Superior temporal gyrus (tissue), 1 donor: ENCODE data around the gene CLEC2A.

Experiments
- DNase-seq: peaks from one replicate; pipeline ENCODE4 v3.0.0-alpha.2; 2016; ENCODE audit errors: extremely low spot score

The CLEC2A gene

GRCh38 chr12:9933958-9934357, 1.8 kb upstream of the CLEC2A start:
- DNase-seq: no peak

- DNase-seq: no peak
These were observed 925 bp downstream of the CLEC2A start for GRCh38 chr12:9931245-9931644.

GRCh38 chr12:9928607-9929006, 3.6 kb downstream of the CLEC2A start:
- no peak for DNase-seq

DNA sequence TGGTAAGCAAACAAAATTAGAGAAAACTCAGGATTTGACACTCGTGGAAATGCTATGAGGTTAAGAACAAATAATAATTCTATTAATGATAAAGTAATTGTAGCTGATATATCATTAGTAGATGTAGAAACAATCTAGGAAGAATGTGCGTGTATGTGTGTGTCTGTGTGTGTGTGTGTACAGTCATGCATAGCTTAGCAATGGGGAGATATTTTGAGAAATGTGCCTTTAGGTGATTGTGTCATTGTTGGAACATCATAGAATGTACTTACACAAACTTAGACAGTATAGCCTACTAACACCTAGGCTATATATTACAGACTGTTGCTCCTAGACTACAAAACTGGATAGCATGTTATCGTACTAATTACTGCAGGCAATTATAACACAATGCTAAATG, 5.3 kb downstream of the CLEC2A start:
- DNase-seq: no peak

GRCh38 chr12:9925705-9926393, 6.3 kb downstream of the CLEC2A start:
- peak; percentile 72 for DNase-seq

GRCh38 chr12:9922429-9922828, 9.7 kb downstream of the CLEC2A start:
- no peak for DNase-seq

- no peak for DNase-seq
These were observed 11.7 kb downstream of the CLEC2A start for GRCh38 chr12:9920451-9920850.

- DNase-seq: no peak
These were observed 12.7 kb downstream of the CLEC2A start for GRCh38 chr12:9919443-9919842.

DNA sequence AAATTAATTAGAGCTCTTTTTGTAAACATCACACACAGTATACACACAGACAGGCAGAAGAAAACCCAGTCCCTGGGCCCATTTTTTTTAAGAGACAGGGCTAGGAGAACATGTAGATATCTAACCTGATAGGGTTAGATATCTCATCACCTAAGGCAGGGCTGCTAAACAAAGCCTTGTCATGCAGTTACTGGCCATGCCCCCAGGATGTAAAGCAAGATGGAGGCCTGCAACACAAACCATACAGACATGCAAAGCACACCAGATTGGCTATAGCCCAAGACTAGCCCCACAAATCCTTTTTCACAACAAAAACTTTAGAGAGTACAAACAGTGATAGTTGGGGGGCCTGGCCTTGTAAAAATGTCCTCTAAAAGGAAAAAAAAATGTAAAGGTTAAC, 20.5 kb downstream of the CLEC2A start:
- no peak for DNase-seq

DNA sequence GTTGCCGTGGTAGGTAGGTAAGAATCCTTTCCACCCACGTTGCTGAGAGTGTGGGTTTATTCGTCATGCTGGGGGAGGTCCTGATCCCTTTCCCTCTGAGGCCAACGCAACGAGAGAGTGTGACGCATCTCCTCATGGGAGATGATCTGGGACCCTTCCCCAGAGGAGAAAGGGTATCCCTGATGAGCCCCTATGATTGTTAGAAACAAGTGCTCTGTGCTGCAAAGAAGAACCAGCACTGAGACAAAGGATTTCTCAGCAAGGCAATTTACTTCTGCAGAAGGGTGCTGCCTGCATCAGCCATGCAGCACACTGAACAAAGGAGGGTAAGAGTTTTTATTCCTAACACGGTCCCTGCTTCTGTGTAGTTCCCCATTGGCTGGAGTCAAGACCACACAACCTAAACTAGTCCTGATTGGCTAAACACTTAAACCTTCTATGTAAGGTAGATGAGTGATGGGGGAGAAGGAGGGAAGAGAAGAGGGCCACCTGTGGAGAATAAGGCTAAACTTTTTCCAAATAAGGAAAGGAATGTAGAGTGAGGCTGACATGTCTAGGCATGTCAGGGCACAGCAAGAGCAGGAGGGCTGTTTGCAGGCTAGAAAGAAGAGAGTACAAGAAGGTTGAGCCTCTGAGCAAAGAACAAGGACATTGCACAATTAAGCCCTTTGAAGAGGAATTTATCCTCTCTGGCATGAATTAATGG, 21.3 kb downstream of the CLEC2A start:
- no peak for DNase-seq

- DNase-seq: no peak
These were observed 22.4 kb downstream of the CLEC2A start for GRCh38 chr12:9909724-9910123.

DNA sequence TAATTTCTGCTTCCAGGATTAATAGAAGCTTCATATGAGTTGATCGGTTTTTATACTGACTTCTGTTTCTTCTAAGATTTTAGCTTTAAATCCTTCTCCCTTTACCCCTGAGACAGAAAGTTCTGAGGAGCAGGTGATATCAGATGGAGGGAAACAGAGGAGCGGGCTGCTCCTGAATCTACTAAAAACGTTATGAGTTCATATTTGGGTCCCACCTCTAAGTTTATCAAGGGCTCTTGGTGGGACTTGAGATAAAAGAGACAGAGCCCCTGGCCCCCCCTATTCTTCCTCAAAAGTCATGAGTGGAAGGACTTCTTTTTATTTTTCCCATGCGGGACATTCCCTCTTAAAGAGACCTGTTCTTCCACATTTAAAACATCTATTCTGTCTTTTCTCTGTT, 23.8 kb downstream of the CLEC2A start:
- DNase-seq: no peak

- no peak for DNase-seq
These were observed 24.4 kb downstream of the CLEC2A start for GRCh38 chr12:9907769-9908168.

GRCh38 chr12:9906873-9907272, 25.3 kb downstream of the CLEC2A start:
- DNase-seq: no peak

DNA sequence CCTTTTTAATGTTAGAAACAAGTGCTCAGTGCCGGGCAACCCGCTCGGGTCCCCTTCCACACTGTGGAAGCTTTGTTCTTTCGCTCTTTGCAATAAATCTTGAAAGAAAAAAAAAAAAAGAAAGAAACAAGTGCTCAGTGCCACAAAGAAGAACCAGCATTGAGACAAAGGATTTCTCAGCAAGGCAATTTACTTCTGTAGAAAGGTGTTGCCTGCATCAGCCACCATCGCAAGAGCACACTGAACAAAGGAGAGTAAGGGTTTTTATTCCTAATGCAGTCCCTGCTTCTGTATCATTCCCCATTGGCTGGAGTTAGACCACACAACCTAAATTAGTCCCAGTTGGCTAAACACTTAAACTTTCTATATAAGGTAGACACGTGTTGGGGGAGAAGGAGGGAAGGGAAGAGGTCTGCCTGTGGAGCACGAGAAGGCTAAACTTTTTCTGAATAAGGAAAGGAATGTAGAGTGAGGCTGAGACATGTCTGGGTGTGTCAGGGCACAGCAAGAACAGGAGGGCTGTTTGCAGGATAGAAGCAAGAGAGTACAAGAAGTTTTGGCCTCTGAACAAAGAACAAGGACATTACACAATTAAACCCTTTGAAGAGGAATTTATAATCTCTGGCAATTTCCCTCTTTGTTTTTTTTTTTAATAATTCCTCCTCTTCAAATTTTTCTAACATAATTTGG, 29.5 kb downstream of the CLEC2A start:
- DNase-seq: no peak

DNA sequence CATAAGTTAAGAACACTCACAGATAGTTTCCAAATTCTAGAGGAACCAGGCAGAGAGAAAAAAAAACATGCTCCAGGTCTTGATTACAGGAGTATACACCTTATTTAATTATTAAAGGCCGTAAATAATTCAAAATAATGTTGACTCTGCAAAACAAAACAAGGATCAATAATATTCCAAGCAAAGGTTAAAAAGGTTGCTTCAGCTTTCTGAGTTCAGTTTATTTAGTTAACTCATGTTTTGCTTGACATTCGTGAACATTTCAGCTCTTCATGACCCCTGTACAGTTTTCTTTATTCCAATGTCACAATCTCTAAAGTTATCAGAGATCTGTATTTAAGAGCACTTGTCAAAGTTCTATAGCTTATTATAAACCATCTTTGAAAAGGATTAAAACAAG, 31.2 kb downstream of the CLEC2A start:
- no peak for DNase-seq

GRCh38 chr12:9899209-9899608, 33.0 kb downstream of the CLEC2A start:
- DNase-seq: no peak

DNA sequence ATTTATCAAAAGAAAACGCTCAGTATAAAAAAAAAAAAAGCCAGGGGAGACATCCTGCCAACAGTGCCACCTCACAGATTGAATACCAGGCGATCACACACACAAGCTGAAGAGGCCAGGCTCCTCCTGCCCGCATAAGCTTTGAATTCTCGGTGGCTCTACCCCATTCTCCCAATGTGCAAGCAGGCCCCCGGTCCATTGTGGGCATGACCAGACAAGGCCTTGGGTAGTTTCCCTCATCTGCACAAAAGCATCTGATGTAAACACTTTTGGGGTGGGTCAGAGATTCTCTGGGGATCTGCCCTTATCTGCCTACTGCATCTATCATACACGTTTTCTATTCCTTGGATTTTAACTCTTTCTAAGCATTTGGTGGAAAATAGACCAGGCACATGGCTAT, 34.6 kb downstream of the CLEC2A start:
- DNase-seq: no peak

GRCh38 chr12:9895215-9895971, 36.8 kb downstream of the CLEC2A start:
- DNase-seq: no peak

DNA sequence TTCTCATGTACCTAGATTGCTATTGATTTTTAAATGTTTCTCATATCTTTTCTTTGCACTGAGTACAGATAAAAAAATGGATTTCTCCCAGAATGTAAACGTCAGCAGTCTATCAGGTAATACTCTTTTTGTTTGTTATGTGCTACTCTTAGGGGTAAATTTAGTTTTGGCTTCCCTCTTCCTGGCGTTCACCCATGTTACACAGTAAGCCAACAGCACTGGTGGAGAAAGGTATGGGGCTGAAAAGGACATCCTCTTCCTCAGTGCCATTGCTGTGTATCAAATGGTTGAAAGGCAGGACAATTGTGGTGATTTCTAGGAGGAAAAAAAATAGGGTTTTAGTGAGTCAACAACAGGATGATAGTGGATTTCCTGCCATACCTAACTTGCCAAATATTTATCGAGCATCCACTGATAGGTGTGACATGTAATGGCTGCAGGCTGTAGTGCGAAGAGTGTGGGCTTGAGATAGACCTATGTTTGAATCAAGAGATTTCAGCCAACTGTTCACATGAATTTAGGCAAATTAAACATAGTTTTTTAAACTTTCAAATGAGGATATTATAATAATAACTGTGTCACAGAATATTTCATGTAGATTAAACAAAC, 43.4 kb downstream of the CLEC2A start:
- DNase-seq: no peak

DNA sequence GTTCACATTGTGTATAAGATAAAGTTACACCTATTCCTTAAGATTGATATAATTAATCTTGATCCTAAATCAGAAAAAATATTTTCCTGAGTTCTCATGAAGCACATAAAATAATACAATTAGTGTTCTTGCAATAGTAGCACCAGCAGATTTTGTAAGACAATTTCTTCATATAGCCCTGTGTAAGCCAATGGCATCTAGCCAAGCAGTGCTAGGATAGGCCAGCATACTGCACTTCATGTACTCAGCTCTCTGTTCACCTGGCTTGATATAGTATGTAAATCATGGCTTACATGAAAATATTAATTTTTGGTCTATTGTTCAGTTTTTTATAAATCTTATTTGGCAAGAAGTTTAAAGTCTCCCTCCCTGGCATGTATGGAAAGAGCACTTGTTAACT, 49.0 kb downstream of the CLEC2A start:
- no peak for DNase-seq

- DNase-seq: no peak
These were observed 50.2 kb downstream of the CLEC2A start for GRCh38 chr12:9881988-9882387.
